ENCODE measurements around the gene PPIH.

PPIH gene

DNA sequence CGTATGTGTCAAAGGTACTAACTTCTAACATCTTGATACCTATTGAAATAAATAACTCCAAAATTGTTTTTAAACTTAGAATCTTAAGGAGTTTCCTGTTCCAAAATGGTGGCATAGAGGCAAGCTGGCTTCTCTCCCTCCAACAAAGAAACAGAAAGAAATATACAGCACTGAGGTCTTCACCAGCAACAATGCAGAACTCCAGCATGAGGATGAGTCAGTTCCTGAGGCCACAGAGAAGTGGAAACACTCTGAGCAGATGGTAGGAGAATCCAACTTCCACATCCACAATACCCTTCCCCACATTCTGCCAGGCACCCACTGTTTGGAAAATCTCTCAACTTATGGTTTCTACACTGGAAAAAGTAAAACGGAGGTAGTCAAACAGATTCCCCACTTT is 12.2 kb upstream of the PPIH start:
- no peak overlapping the region for H2AFZ ChIP-seq (ENCODE audit: low read depth, low read length, severe bottlenecking)
- no peak overlapping the region for H3K4me2 ChIP-seq (ENCODE audit: low read depth, low read length, poor library complexity, severe bottlenecking)
- no peaks in the 10 kb centered on the region for H3K9me2 ChIP-seq (replicated peaks; ENCODE audit: insufficient read depth, low read length)
- no peaks in the 10 kb centered on the region for H3K79me2 ChIP-seq (ENCODE audit: insufficient read depth, low read length)
- H3K27ac ChIP-seq (ENCODE audit: low read depth, low read length), result no peak overlapping the region
- H3K4me3 ChIP-seq (ENCODE audit: insufficient read depth, low read length, poor library complexity, severe bottlenecking), result no peak overlapping the region
- H3K9ac ChIP-seq (ENCODE audit: low read length), result no peak overlapping the region
- H3K27me3 ChIP-seq (ENCODE audit: low read length), result no peaks in the 10 kb centered on the region
- TF ChIP-seq, protein P1, sequence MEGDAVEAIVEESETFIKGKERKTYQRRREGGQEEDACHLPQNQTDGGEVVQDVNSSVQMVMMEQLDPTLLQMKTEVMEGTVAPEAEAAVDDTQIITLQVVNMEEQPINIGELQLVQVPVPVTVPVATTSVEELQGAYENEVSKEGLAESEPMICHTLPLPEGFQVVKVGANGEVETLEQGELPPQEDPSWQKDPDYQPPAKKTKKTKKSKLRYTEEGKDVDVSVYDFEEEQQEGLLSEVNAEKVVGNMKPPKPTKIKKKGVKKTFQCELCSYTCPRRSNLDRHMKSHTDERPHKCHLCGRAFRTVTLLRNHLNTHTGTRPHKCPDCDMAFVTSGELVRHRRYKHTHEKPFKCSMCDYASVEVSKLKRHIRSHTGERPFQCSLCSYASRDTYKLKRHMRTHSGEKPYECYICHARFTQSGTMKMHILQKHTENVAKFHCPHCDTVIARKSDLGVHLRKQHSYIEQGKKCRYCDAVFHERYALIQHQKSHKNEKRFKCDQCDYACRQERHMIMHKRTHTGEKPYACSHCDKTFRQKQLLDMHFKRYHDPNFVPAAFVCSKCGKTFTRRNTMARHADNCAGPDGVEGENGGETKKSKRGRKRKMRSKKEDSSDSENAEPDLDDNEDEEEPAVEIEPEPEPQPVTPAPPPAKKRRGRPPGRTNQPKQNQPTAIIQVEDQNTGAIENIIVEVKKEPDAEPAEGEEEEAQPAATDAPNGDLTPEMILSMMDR (IDR thresholded peaks at IDR 0.05; ENCODE audit: insufficient read depth, low read length, poor library complexity, severe bottlenecking), result no peak
- no peak for TF ChIP-seq EZH2phosphoT487 (conservative IDR thresholded peaks at IDR 0.05; ENCODE audit: low read length)
- H3K36me3 ChIP-seq (ENCODE audit: low read length), result no peaks in the 10 kb centered on the region
- no peaks in the 10 kb centered on the region for H4K20me1 ChIP-seq (ENCODE audit: low read depth, low read length)
- no peaks in the 10 kb centered on the region for H3K9me3 ChIP-seq (ENCODE audit: insufficient read depth, low read length)
- no peaks in the 10 kb centered on the region for H3F3A ChIP-seq (ENCODE audit: insufficient read depth)

DNA sequence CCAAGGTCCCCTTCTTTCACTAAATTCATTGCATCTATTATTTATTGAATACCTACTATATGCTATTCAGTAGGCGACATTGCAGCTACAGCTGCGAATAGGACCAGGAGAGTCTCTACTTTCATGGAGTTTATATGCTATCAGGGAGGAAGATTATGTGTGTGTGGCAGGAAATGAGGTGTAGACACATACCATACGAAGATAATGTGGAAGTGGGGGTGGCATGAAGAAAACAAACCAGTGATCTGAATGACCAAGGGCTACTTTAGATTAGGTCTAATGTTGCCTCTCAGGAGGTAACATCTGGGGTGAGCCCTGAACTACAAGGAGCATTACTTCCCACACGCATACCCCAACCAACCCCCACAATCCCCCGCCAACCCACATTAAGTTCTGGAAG is 1.0 kb upstream of the PPIH start:
- no peaks in the 10 kb centered on the region for H3K9me2 ChIP-seq (replicated peaks; ENCODE audit: insufficient read depth, low read length)
- H3K4me2 ChIP-seq (ENCODE audit: low read depth, low read length, poor library complexity, severe bottlenecking), result peak overlapping the region; percentile 80
- H4K20me1 ChIP-seq (ENCODE audit: low read depth, low read length), result no peaks in the 10 kb centered on the region
- peaks cover 16% of the 10 kb centered on the region for H3K36me3 ChIP-seq (ENCODE audit: low read length)
- no peaks in the 10 kb centered on the region for H3K27me3 ChIP-seq (ENCODE audit: low read length)
- H3K27ac ChIP-seq (ENCODE audit: low read depth, low read length), result no peak overlapping the region
- H2AFZ ChIP-seq (ENCODE audit: low read depth, low read length, severe bottlenecking), result peak overlapping the region; percentile 74
- peaks cover 36% of the 10 kb centered on the region for H3K79me2 ChIP-seq (ENCODE audit: insufficient read depth, low read length)
- H3F3A ChIP-seq (ENCODE audit: insufficient read depth), result peaks cover 6% of the 10 kb centered on the region; the same call in 1 of the 2 replicates
- no peaks in the 10 kb centered on the region for H3K9me3 ChIP-seq (ENCODE audit: insufficient read depth, low read length)
- peak overlapping the region; percentile 84 for H3K4me3 ChIP-seq (ENCODE audit: insufficient read depth, low read length, poor library complexity, severe bottlenecking)
- TF ChIP-seq EZH2phosphoT487 (conservative IDR thresholded peaks at IDR 0.05; ENCODE audit: low read length), result no peak
- TF ChIP-seq, protein P1 (IDR thresholded peaks at IDR 0.05; ENCODE audit: insufficient read depth, low read length, poor library complexity, severe bottlenecking), result no peak
- peak overlapping the region; percentile 80 for H3K9ac ChIP-seq (ENCODE audit: low read length)

DNA sequence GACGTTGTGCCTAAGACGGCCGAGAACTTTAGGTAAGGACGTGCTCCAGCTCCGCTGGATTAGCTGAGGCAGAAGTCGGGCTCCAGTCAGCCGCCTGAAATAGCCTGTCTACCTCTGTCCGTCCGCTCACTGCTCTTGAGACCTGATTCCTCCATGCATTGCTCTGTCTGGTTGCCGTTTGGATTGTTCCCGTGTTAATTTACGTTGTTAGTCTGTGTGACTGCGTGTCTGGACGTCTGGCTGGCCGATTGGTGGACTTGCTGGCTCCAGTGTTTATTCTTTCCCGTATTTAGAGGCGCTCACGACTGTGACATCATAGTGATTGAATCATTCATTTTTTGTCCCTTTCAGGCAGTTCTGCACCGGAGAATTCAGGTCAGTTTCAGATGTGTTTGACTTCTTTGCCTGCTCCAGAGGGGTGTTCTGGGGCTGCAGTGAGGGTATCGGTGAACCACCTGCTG is 684 bp downstream of the PPIH start:
- H3K36me3 ChIP-seq (ENCODE audit: low read length), result peaks cover 27% of the 10 kb centered on the region
- peak overlapping the region; percentile 84 for H3K4me3 ChIP-seq (ENCODE audit: insufficient read depth, low read length, poor library complexity, severe bottlenecking)
- peaks cover 6% of the 10 kb centered on the region; the same call in 1 of the 2 replicates for H3F3A ChIP-seq (ENCODE audit: insufficient read depth)
- H2AFZ ChIP-seq (ENCODE audit: low read depth, low read length, severe bottlenecking), result peak overlapping the region; percentile 74
- H3K9me3 ChIP-seq (ENCODE audit: insufficient read depth, low read length), result no peaks in the 10 kb centered on the region
- peaks cover 41% of the 10 kb centered on the region for H3K79me2 ChIP-seq (ENCODE audit: insufficient read depth, low read length)
- no peaks in the 10 kb centered on the region for H4K20me1 ChIP-seq (ENCODE audit: low read depth, low read length)
- H3K9ac ChIP-seq (ENCODE audit: low read length), result peak overlapping the region; percentile 80
- no peak for TF ChIP-seq EZH2phosphoT487 (conservative IDR thresholded peaks at IDR 0.05; ENCODE audit: low read length)
- TF ChIP-seq, protein P1 (IDR thresholded peaks at IDR 0.05; ENCODE audit: insufficient read depth, low read length, poor library complexity, severe bottlenecking), result no peak
- peak overlapping the region; percentile 30 for H3K27ac ChIP-seq (ENCODE audit: low read depth, low read length)
- H3K4me2 ChIP-seq (ENCODE audit: low read depth, low read length, poor library complexity, severe bottlenecking), result peak overlapping the region; percentile 80
- H3K9me2 ChIP-seq (replicated peaks; ENCODE audit: insufficient read depth, low read length), result no peaks in the 10 kb centered on the region
- H3K27me3 ChIP-seq (ENCODE audit: low read length), result no peaks in the 10 kb centered on the region

Measured in SU-DHL-6 (cell line).